H9 (cell line): ENCODE data around the gene SKIDA1. TPM values are rescaled to one million over a fixed set of nuclear protein-coding genes. Genes with fewer than 3 reads are reported as not detected.

Source experiments
- DNase-seq: peaks from one replicate; pipeline ENCODE4 v3.0.0-alpha.2; 2017
- H2AFZ ChIP-seq: one replicate; pipeline ENCODE4 v1.6.1; 2013; ENCODE audit warnings: mild to moderate bottlenecking, low read length, control low read depth, moderate library complexity
- H2AK5ac ChIP-seq: 2 replicates; pipeline ENCODE4 v1.6.1; 2013; ENCODE audit warnings: low read length, control low read depth, mixed read lengths; ENCODE audit not compliant: insufficient read length
- H2BK120ac ChIP-seq: one replicate; pipeline ENCODE4 v1.6.1; 2013; ENCODE audit warnings: low read depth, mild to moderate bottlenecking, low read length, control low read depth, inconsistent platforms; ENCODE audit not compliant: poor library complexity, severe bottlenecking
- H2BK12ac ChIP-seq: 2 replicates; pipeline ENCODE4 v1.6.1; 2013; ENCODE audit warnings: low read length, control low read depth, mixed read lengths, low read depth; ENCODE audit not compliant: insufficient read length
- H2BK15ac ChIP-seq: 2 replicates; pipeline ENCODE4 v1.6.1; 2013; ENCODE audit warnings: low read depth, low read length, control low read depth
- H2BK20ac ChIP-seq: one replicate; pipeline ENCODE4 v1.6.1; 2013; ENCODE audit warnings: low read depth, mild to moderate bottlenecking, low read length, control low read depth, inconsistent platforms; ENCODE audit not compliant: poor library complexity, severe bottlenecking
- H2BK5ac ChIP-seq: 2 replicates; pipeline ENCODE4 v1.6.1; 2013; ENCODE audit warnings: low read length, control low read depth, mixed read lengths; ENCODE audit not compliant: insufficient read length
- H3K14ac ChIP-seq: 2 replicates; pipeline ENCODE4 v1.6.1; 2013; ENCODE audit warnings: low read length, control low read depth; ENCODE audit not compliant: insufficient read depth
- H3K18ac ChIP-seq: 2 replicates; pipeline ENCODE4 v1.6.1; 2013; ENCODE audit warnings: low read depth, mild to moderate bottlenecking, mixed read lengths, low read length, control low read depth; ENCODE audit not compliant: insufficient read length
- H3K23ac ChIP-seq: 2 replicates; pipeline ENCODE4 v1.6.1; 2013; ENCODE audit warnings: low read length, control low read depth, mixed read lengths, low read depth; ENCODE audit not compliant: insufficient read length
- H3K23me2 ChIP-seq: 2 replicates; pipeline ENCODE4 v1.6.1; 2013; ENCODE audit warnings: low read depth, mild to moderate bottlenecking, mixed read lengths, low read length, control low read depth; ENCODE audit not compliant: insufficient read length, poor library complexity, severe bottlenecking
- H3K27ac ChIP-seq: 2 replicates; pipeline ENCODE4 v1.5.1; 2013; ENCODE audit warnings: low read length, control low read depth, mixed read lengths, low read depth; ENCODE audit not compliant: insufficient read length
- H3K27me3 ChIP-seq: 2 replicates; pipeline ENCODE4 v1.6.1; 2013; ENCODE audit warnings: low read length, control low read depth, inconsistent platforms; ENCODE audit not compliant: insufficient read depth
- H3K4ac ChIP-seq: 2 replicates; pipeline ENCODE4 v1.6.1; 2013; ENCODE audit warnings: low read depth, mild to moderate bottlenecking, control low read depth, inconsistent platforms, low read length, moderate library complexity
- H3K4me1 ChIP-seq: 2 replicates; pipeline ENCODE4 v1.6.1; 2013; ENCODE audit warnings: low read length, control low read depth, inconsistent platforms; ENCODE audit not compliant: insufficient read depth
- H3K4me2 ChIP-seq: 2 replicates; pipeline ENCODE4 v1.6.1; 2013; ENCODE audit warnings: low read length, control low read depth, mixed read lengths; ENCODE audit not compliant: insufficient read length, insufficient read depth
- H3K56ac ChIP-seq: 2 replicates; pipeline ENCODE4 v1.6.1; 2013; ENCODE audit warnings: low read depth, mild to moderate bottlenecking, mixed read lengths, low read length, control low read depth; ENCODE audit not compliant: insufficient read length
- H3K79me1 ChIP-seq: 2 replicates; pipeline ENCODE4 v1.6.1; 2013; ENCODE audit warnings: low read depth, mild to moderate bottlenecking, moderate library complexity, low read length, control low read depth, inconsistent platforms; ENCODE audit not compliant: insufficient read depth, poor library complexity, severe bottlenecking
- H3K79me2 ChIP-seq: 2 replicates; pipeline ENCODE4 v1.6.1; 2013; ENCODE audit warnings: low read length, control low read depth, inconsistent platforms; ENCODE audit not compliant: insufficient read depth
- H3K9ac ChIP-seq: 2 replicates; pipeline ENCODE4 v1.6.1; 2013; ENCODE audit warnings: low read length, control low read depth, mixed read lengths; ENCODE audit not compliant: insufficient read length; ENCODE audit errors: extremely low read depth
- H3K9me3 ChIP-seq: one replicate; pipeline ENCODE4 v1.6.1; 2013; ENCODE audit warnings: low read depth, low read length, inconsistent platforms; ENCODE audit not compliant: control insufficient read depth
- H3T11ph ChIP-seq: one replicate; pipeline ENCODE4 v1.6.1; 2013; ENCODE audit warnings: mild to moderate bottlenecking, low read length, control low read depth, inconsistent platforms
- H4K20me1 ChIP-seq: one replicate; pipeline ENCODE4 v1.6.1; 2013; ENCODE audit not compliant: control insufficient read depth, insufficient read length, insufficient read depth
- H4K5ac ChIP-seq: 2 replicates; pipeline ENCODE4 v1.6.1; 2013; ENCODE audit warnings: low read depth, mild to moderate bottlenecking, mixed read lengths, low read length, control low read depth; ENCODE audit not compliant: insufficient read length
- H4K8ac ChIP-seq: replicated peaks from 2 replicates; pipeline ENCODE4 v1.6.1; 2013; ENCODE audit warnings: low read length, control low read depth, mixed read lengths, low read depth; ENCODE audit not compliant: insufficient read length
- H4K91ac ChIP-seq: 2 replicates; pipeline ENCODE4 v1.6.1; 2013; ENCODE audit warnings: low read depth, mild to moderate bottlenecking, moderate library complexity, mixed read lengths, low read length, control low read depth; ENCODE audit not compliant: insufficient read length
- H3K27ac Mint-ChIP-seq, 3 experiments: 2 replicates in 2 of 3; 3 replicates in 1 of 3; pipeline ENCODE4 v1.8.0; 2020 to 2021; ENCODE audit warnings: mixed read lengths in 3 of 3, mild to moderate bottlenecking in 1 of 3, moderate library complexity in 1 of 3
- H3K27me3 Mint-ChIP-seq: 2 replicates; pipeline ENCODE4 v1.8.0; 2021; ENCODE audit warnings: low read depth, mild to moderate bottlenecking, moderate library complexity, mixed read lengths
- H3K36me3 Mint-ChIP-seq, 3 experiments: 2 replicates in 2 of 3; 3 replicates in 1 of 3; pipeline ENCODE4 v1.8.0; 2020 to 2021; ENCODE audit warnings: low read depth in 3 of 3, mixed read lengths in 3 of 3; ENCODE audit not compliant: insufficient read depth in 1 of 3
- H3K4me1 Mint-ChIP-seq, 2 experiments: 2 replicates each; pipeline ENCODE4 v1.8.0; 2020; ENCODE audit warnings: mixed read lengths in 2 of 2
- H3K4me3 Mint-ChIP-seq, 2 experiments: 2 replicates in 1 of 2; 3 replicates in 1 of 2; pipeline ENCODE4 v1.8.0; 2020 to 2021; ENCODE audit warnings: mild to moderate bottlenecking in 2 of 2, mixed read lengths in 2 of 2, moderate library complexity in 1 of 2
- H3K9me3 Mint-ChIP-seq, 2 experiments: 2 replicates in 1 of 2; 3 replicates in 1 of 2; pipeline ENCODE4 v1.8.0; 2020; ENCODE audit warnings: mild to moderate bottlenecking in 2 of 2, mixed read lengths in 2 of 2, moderate library complexity in 1 of 2
- WGBS: extraction: QIAGEN DNeasy Blood & Tissue Kit; methylation state at CpG from one replicate; pipeline ENCODE4 v1.1.7; 2013; ENCODE audit warnings: missing lambda C conversion rate, low lambda C conversion rate, mixed read lengths; ENCODE audit not compliant: insufficient read length; ENCODE audit errors: extremely low coverage; 5-methylcytosine and 5-hydroxymethylcytosine counted together
- total RNA-seq: library from RNA; stranded (reverse); gene quantifications from 2 replicates; pipeline ENCODE4 v1.2.1, GENCODE V29; 2021
- TF ChIP-seq, protein P1 (sequence below): fragments of 200-600 bp; sonication (generic); conservative IDR thresholded peaks from 3 replicates; pipeline ENCODE4 v1.8.0; 2021; ENCODE audit warnings: antibody characterized with exemption, mild to moderate bottlenecking

Gene SKIDA1
- total RNA-seq, 1 experiment from 2014 or later, result 5.9 TPM

- H2BK20ac ChIP-seq, result no peak overlapping the region
- no CpG with 5 or more reads among the region's 8 CpGs for WGBS
- no peak overlapping the region for H2BK120ac ChIP-seq
- H3K27me3 Mint-ChIP-seq, result no peaks in the 10 kb centered on the region
- H2BK15ac ChIP-seq, result no peak overlapping the region
- H3K23me2 ChIP-seq, result peaks cover 25% of the 10 kb centered on the region
- no peaks in the 10 kb centered on the region for H3K9me3 ChIP-seq
- peak overlapping the region; percentile 1 for H3K27ac ChIP-seq
- peaks cover 48 to 49% of the 10 kb centered on the region in 2 experiments for H3K4me1 Mint-ChIP-seq
- H2BK12ac ChIP-seq, result no peak overlapping the region
- H3K23ac ChIP-seq, result no peak overlapping the region
- H3K56ac ChIP-seq, result no peak overlapping the region
- H2AFZ ChIP-seq, result no peak overlapping the region
- peak overlapping the region; percentile 97 to 99 (median 98) for H3K27ac Mint-ChIP-seq
- no peak overlapping the region for H3K4ac ChIP-seq
- H4K5ac ChIP-seq, result no peak overlapping the region
- H3K36me3 Mint-ChIP-seq, result no peaks in the 10 kb centered on the region; a peak in 1 of 7 replicates
- no peak overlapping the region for H2BK5ac ChIP-seq
- no peak overlapping the region for H4K91ac ChIP-seq
- no peaks in the 10 kb centered on the region for H3K79me1 ChIP-seq
- H3K4me1 ChIP-seq, result peaks cover 4% of the 10 kb centered on the region; the same call in 1 of the 2 replicates
- H3K9ac ChIP-seq, result peak overlapping the region; percentile 20
- H3K18ac ChIP-seq, result no peak overlapping the region
- no peak for DNase-seq
- no peaks in the 10 kb centered on the region for H3K79me2 ChIP-seq
- no peak overlapping the region for H3K14ac ChIP-seq
- H3K9me3 Mint-ChIP-seq, result no peaks in the 10 kb centered on the region; a peak in 2 of 5 replicates
- no peaks in the 10 kb centered on the region for H4K20me1 ChIP-seq
- TF ChIP-seq, protein P1, sequence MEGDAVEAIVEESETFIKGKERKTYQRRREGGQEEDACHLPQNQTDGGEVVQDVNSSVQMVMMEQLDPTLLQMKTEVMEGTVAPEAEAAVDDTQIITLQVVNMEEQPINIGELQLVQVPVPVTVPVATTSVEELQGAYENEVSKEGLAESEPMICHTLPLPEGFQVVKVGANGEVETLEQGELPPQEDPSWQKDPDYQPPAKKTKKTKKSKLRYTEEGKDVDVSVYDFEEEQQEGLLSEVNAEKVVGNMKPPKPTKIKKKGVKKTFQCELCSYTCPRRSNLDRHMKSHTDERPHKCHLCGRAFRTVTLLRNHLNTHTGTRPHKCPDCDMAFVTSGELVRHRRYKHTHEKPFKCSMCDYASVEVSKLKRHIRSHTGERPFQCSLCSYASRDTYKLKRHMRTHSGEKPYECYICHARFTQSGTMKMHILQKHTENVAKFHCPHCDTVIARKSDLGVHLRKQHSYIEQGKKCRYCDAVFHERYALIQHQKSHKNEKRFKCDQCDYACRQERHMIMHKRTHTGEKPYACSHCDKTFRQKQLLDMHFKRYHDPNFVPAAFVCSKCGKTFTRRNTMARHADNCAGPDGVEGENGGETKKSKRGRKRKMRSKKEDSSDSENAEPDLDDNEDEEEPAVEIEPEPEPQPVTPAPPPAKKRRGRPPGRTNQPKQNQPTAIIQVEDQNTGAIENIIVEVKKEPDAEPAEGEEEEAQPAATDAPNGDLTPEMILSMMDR, result no peak
- no peaks in the 10 kb centered on the region for H3K27me3 ChIP-seq
- peak overlapping the region; percentile 74 to 88 for H3K4me3 Mint-ChIP-seq
- no peak overlapping the region for H2AK5ac ChIP-seq
- H3K4me2 ChIP-seq, result peak overlapping the region; percentile 80
- H4K8ac ChIP-seq, result no peak overlapping the region
- H3T11ph ChIP-seq, result no peak overlapping the region
These were observed 3.0 kb upstream of the SKIDA1 start for GRCh38 chr10:21528236-21529031.
